SK-N-SH (cell line): ENCODE results near the gene SEMA4D. TPM values are rescaled to one million over a fixed set of nuclear protein-coding genes. Genes with fewer than 3 reads are reported as not detected.

Experiments
- CTCF ChIA-PET: fragments of 300-600, 350-600 bp; formaldehyde crosslinking; extraction: SDS; loops from one replicate; lab custom pipeline; 2021; lab: Yijun Ruan, JAX
- POLR2A ChIA-PET: fragments of 350-600 bp; sonication (Branson Sonifier 250); formaldehyde crosslinking; extraction: SDS; loops from one replicate; lab custom pipeline; 2020; ENCODE audit warnings: antibody characterized with exemption, inconsistent platforms; lab: Yijun Ruan, JAX
- DNase-seq: peaks from one replicate; pipeline ENCODE4 v3.0.0; 2012
- H2AFZ ChIP-seq: fragments of 200-600 bp; sonication (generic); 2 replicates; pipeline ENCODE4 v1.8.1; 2016; ENCODE audit warnings: antibody characterized with exemption, mild to moderate bottlenecking, low read depth
- H3F3A ChIP-seq: fragments of 200-600 bp; sonication (generic); replicated peaks from 2 replicates; pipeline ENCODE3; 2016; ENCODE audit warnings: antibody characterized with exemption, mild to moderate bottlenecking; ENCODE audit not compliant: insufficient read depth
- H3K27ac ChIP-seq, 2 experiments: fragments of 200-500 bp in 1 of 2; fragments of 200-600 bp in 1 of 2; sonication (Bioruptor generic) in 1 of 2; sonication (generic), shearing (Covaris generic) in 1 of 2; 2 replicates each; pipeline versions ENCODE4 v1.5.1 to v1.6.1; 2014 to 2016; ENCODE audit warnings: low read depth in 2 of 2, inconsistent platforms in 1 of 2, low read length in 1 of 2, mild to moderate bottlenecking in 1 of 2, mixed read lengths in 1 of 2
- H3K27me3 ChIP-seq: fragments of 200-600 bp; sonication (generic), shearing (Covaris generic); 2 replicates; pipeline ENCODE4 v1.6.1; 2016; ENCODE audit warnings: mixed run types; ENCODE audit not compliant: insufficient read depth
- H3K36me3 ChIP-seq, 2 experiments: fragments of 200-500 bp in 1 of 2; fragments of 200-600 bp in 1 of 2; sonication (Bioruptor generic) in 1 of 2; sonication (generic) in 1 of 2; replicated peaks in 1 of 2; 2 replicates each; pipeline versions ENCODE3 to v1.5.1; 2014 to 2016; ENCODE audit warnings: low read length in 1 of 2, mild to moderate bottlenecking in 1 of 2; ENCODE audit not compliant: insufficient read depth in 2 of 2, control insufficient read depth in 1 of 2
- H3K4me1 ChIP-seq, 2 experiments: fragments of 200-500 bp in 1 of 2; fragments of 200-600 bp in 1 of 2; sonication (Bioruptor generic) in 1 of 2; sonication (generic), shearing (Covaris generic) in 1 of 2; 2 replicates each; pipeline versions ENCODE4 v1.5.1 to v1.6.1; 2014 to 2016; ENCODE audit warnings: low read depth in 1 of 2, low read length in 1 of 2, mixed run types in 1 of 2; ENCODE audit not compliant: insufficient read depth in 2 of 2, control insufficient read depth in 1 of 2
- H3K4me2 ChIP-seq: fragments of 200-600 bp; sonication (generic), shearing (Covaris generic); 2 replicates; pipeline ENCODE4 v1.6.1; 2017; ENCODE audit warnings: mixed run types
- H3K4me3 ChIP-seq, 2 experiments: fragments of 200-500 bp in 1 of 2; fragments of 200-600 bp in 1 of 2; sonication (Bioruptor generic) in 1 of 2; sonication (generic), shearing (Covaris generic) in 1 of 2; 2 replicates each; pipeline versions ENCODE4 v1.5.1 to v1.8.1; 2014 to 2016; ENCODE audit warnings: low read depth in 2 of 2, inconsistent platforms in 1 of 2, low read length in 1 of 2, mild to moderate bottlenecking in 1 of 2, mixed read lengths in 1 of 2, moderate library complexity in 1 of 2
- H3K79me2 ChIP-seq: fragments of 200-600 bp; sonication (generic); 2 replicates; pipeline ENCODE4 v1.8.1; 2017; ENCODE audit warnings: mild to moderate bottlenecking; ENCODE audit not compliant: insufficient read depth
- H3K9ac ChIP-seq: fragments of 200-600 bp; sonication (generic); 2 replicates; pipeline ENCODE4 v1.6.1; 2017; ENCODE audit warnings: mixed run types
- H3K9me2 ChIP-seq: fragments of 200-600 bp; sonication (generic); 2 replicates; pipeline ENCODE4 v1.6.1; 2017; ENCODE audit warnings: mixed run types
- H3K9me3 ChIP-seq: fragments of 200-600 bp; sonication (generic); 2 replicates; pipeline ENCODE4 v1.6.1; 2017; ENCODE audit warnings: mixed run types, mild to moderate bottlenecking, moderate library complexity
- H4K20me1 ChIP-seq: fragments of 200-600 bp; sonication (generic); 2 replicates; pipeline ENCODE4 v1.6.1; 2017; ENCODE audit warnings: mild to moderate bottlenecking, mixed run types; ENCODE audit not compliant: insufficient read depth
- FOXJ3 ChIP-seq: sonication (generic); formaldehyde crosslinking; IDR thresholded peaks from 2 replicates; pipeline ENCODE4 v1.5.1; 2020; ENCODE audit warnings: mild to moderate bottlenecking, missing genetic modification reagents
- GABPA ChIP-seq: IDR thresholded peaks from 2 replicates; pipeline ENCODE4 v1.4.0; 2012; ENCODE audit warnings: low read depth, mild to moderate bottlenecking
- GATA2 ChIP-seq: sonication (generic); formaldehyde crosslinking; IDR thresholded peaks from 2 replicates; pipeline ENCODE4 v1.5.0; 2020; ENCODE audit warnings: mild to moderate bottlenecking, missing genetic modification reagents
- JUND ChIP-seq: IDR thresholded peaks from 2 replicates; pipeline ENCODE4 v1.4.0; 2012
- NFIC ChIP-seq: IDR thresholded peaks from 2 replicates; pipeline ENCODE4 v1.4.0; 2012; ENCODE audit warnings: borderline replicate concordance
- REST ChIP-seq: IDR thresholded peaks from 2 replicates; pipeline ENCODE4 v1.6.1; 2012; ENCODE audit warnings: mild to moderate bottlenecking, low read depth, low read length, moderate library complexity
- RFX5 ChIP-seq: IDR thresholded peaks from 2 replicates; pipeline ENCODE4 v1.6.1; 2012; ENCODE audit warnings: mild to moderate bottlenecking, improper control_type of control experiment, low read length
- RXRA ChIP-seq: IDR thresholded peaks from 2 replicates; pipeline ENCODE4 v1.4.0; 2012; ENCODE audit warnings: low read depth, mild to moderate bottlenecking, borderline replicate concordance
- SIN3A ChIP-seq: IDR thresholded peaks from 2 replicates; pipeline ENCODE4 v1.6.1; 2012; ENCODE audit warnings: low read depth, mild to moderate bottlenecking, low read length, moderate library complexity, borderline replicate concordance
- TAF1 ChIP-seq: IDR thresholded peaks from 2 replicates; pipeline ENCODE4 v1.6.1; 2012; ENCODE audit warnings: low read depth, mild to moderate bottlenecking, low read length, moderate library complexity, borderline replicate concordance
- TEAD4 ChIP-seq: IDR thresholded peaks from 2 replicates; pipeline ENCODE4 v1.4.0; 2012; ENCODE audit warnings: mild to moderate bottlenecking, borderline replicate concordance; ENCODE audit not compliant: insufficient read depth
- YY1 ChIP-seq: IDR thresholded peaks from 2 replicates; pipeline ENCODE4 v1.4.0; 2012; ENCODE audit warnings: low read depth, mild to moderate bottlenecking
- WGBS: methylation state at CpG from one replicate; pipeline ENCODE4 v1.1.6; 2017; ENCODE audit warnings: low lambda C conversion rate; 5-methylcytosine and 5-hydroxymethylcytosine counted together
- polyA plus RNA-seq, 3 experiments: library from polyadenylated mRNA; depleted of rRNA; stranded (reverse); fragments of >200 nt; gene quantifications; 2 replicates each; pipeline ENCODE4 v1.2.3, GENCODE V29; 2012
- TF ChIP-seq, protein P1 (sequence below): fragments of 200-600 bp; sonication (generic); IDR thresholded peaks from 2 replicates; pipeline ENCODE4 v1.6.1; 2017; ENCODE audit warnings: antibody characterized with exemption, mild to moderate bottlenecking, moderate library complexity
- TF ChIP-seq, protein P2 (sequence below): IDR thresholded peaks from 2 replicates; pipeline ENCODE4 v1.4.0; 2012; ENCODE audit warnings: low read depth, borderline replicate concordance
- TF ChIP-seq, protein P3 (sequence below): fragments of 150-350 bp; IDR thresholded peaks from 2 replicates; pipeline ENCODE4 v1.6.1; 2017; ENCODE audit warnings: antibody characterized with exemption, low read length, low read depth, borderline replicate concordance

Gene SEMA4D
- polyA plus RNA-seq, 1 of the 3 experiments (the other 2 are of a cell fraction): 4.8 TPM

DNA sequence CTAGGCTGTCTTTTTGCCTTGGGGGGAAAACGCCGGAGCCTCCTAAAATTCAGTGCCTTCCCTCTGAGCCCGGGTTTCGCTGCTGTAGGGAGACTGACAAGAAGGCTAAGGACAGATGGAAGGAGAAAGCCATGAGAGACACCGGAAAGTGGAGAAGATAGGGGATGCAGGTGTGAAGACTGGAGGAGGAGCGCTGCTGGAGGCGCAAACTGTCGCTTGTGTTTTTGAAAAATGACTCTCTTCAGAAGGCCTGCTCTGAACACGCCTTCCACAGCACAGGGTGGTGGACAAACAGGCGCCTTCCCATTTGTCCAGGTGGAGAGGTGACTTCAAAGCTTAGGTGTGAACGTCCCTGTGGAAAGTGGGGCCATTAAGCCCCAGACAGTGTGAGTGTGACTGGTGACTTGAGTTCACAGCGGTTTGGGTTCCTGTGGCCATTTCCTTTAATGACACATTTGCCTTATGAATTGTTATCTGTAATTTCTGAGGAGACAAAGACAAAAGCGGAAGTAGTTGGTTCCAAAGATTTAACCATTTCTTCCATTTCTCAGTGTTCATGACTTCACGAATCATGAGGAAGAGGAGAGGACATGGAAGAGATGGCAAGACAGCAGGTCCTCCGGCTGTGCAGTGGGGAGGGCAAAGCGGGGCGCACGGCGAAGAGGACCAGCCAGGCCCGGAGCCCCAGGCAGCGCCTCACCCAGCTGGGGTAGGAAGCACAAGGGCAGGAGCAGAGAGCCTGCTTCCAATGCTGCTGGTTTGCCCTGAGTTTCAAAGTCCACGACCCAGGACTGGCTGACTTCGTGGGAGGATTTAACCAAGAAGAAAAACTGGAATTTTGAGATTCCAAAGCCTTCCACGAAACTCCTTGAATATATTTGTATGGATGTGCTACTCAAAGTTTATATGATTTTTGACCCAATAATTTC, 27.8 kb upstream of the SEMA4D start:
- Histone ChIP-seq H3K79me2 (no peaks in the 10 kb centered on the region), H3K4me1 (no peaks in the 10 kb centered on the region), H3K9ac (no peak overlapping the region), H3K36me3 (no peaks in the 10 kb centered on the region), H3F3A (no peaks in the 10 kb centered on the region), H4K20me1 (no peaks in the 10 kb centered on the region), H3K4me2 (no peak overlapping the region), H3K4me3 (no peak overlapping the region), H3K27ac (no peak overlapping the region), H3K9me2 (no peaks in the 10 kb centered on the region)
- no peak for DNase-seq
- WGBS: 77% methylated on average over 24 of the region's 24 CpGs
- TF ChIP-seq RXRA (no peak), FOXJ3 (CRISPR knock-in tag) (no peak), GABPA (no peak)
- TF ChIP-seq, protein P1, sequence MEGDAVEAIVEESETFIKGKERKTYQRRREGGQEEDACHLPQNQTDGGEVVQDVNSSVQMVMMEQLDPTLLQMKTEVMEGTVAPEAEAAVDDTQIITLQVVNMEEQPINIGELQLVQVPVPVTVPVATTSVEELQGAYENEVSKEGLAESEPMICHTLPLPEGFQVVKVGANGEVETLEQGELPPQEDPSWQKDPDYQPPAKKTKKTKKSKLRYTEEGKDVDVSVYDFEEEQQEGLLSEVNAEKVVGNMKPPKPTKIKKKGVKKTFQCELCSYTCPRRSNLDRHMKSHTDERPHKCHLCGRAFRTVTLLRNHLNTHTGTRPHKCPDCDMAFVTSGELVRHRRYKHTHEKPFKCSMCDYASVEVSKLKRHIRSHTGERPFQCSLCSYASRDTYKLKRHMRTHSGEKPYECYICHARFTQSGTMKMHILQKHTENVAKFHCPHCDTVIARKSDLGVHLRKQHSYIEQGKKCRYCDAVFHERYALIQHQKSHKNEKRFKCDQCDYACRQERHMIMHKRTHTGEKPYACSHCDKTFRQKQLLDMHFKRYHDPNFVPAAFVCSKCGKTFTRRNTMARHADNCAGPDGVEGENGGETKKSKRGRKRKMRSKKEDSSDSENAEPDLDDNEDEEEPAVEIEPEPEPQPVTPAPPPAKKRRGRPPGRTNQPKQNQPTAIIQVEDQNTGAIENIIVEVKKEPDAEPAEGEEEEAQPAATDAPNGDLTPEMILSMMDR: no peak
- TF ChIP-seq, all 33 proteins: peak for 0
- CTCF ChIA-PET: interaction anchor here (1.0 to 1.3 kb wide), 2 partner anchors 23 to 207 kb away, joined by 3 read pairs; partner anchors contain the start of gene SECISBP2
- Histone ChIP-seq H2AFZ (no peak overlapping the region), H3K27me3 (no peaks in the 10 kb centered on the region), H3K9me3 (no peaks in the 10 kb centered on the region)
- POLR2A ChIA-PET: no interaction called here

DNA sequence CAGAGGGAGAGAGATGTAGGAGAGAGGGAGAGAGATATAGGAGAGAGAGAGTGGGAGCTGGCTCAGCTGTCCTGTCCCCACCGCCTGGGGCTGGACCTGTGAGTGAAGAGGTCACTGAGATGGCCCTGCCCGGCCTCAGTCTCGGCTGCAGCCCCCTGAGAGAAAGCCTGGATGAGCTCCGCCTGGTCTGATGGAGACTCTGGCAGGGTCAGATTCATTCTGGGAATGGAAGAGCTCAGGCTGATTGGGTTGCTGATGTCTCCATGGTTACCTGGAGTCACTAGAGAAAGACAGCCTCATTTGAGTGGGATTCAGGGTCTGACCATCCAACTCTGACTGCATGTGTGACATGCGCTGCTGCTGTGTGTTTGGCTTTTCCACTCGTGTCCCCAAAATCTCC, 27.1 kb upstream of the SEMA4D start:
- DNase-seq: peak; percentile 44
- ChIA-PET POLR2A (no interaction called here), CTCF (interaction anchor here (1.0 to 1.3 kb wide), 2 partner anchors 24 to 206 kb away, joined by 3 read pairs; partner anchors contain the start of gene SECISBP2)
- no peak overlapping the region for H3K9ac ChIP-seq
- no peaks in the 10 kb centered on the region for H3K9me2 ChIP-seq
- no peak overlapping the region for H3K27ac ChIP-seq
- H3K79me2 ChIP-seq: no peaks in the 10 kb centered on the region
- H3K4me1 ChIP-seq: no peaks in the 10 kb centered on the region
- no peaks in the 10 kb centered on the region for H3K36me3 ChIP-seq
- 70% methylated on average over 6 of the region's 6 CpGs for WGBS
- H3K4me3 ChIP-seq: no peak overlapping the region
- H2AFZ ChIP-seq: no peak overlapping the region
- no peaks in the 10 kb centered on the region for H3K27me3 ChIP-seq
- H4K20me1 ChIP-seq: no peaks in the 10 kb centered on the region
- no peak overlapping the region for H3K4me2 ChIP-seq
- H3F3A ChIP-seq: no peaks in the 10 kb centered on the region
- H3K9me3 ChIP-seq: no peaks in the 10 kb centered on the region
- TF ChIP-seq, protein P2, sequence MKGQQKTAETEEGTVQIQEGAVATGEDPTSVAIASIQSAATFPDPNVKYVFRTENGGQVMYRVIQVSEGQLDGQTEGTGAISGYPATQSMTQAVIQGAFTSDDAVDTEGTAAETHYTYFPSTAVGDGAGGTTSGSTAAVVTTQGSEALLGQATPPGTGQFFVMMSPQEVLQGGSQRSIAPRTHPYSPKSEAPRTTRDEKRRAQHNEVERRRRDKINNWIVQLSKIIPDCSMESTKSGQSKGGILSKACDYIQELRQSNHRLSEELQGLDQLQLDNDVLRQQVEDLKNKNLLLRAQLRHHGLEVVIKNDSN: no peak
- TF ChIP-seq RFX5 (no peak), GABPA (no peak), JUND (no peak), TEAD4 (no peak), GATA2 (CRISPR knock-in tag) (no peak), YY1 (no peak), REST (no peak), RXRA (no peak), SIN3A (no peak), NFIC (no peak), TAF1 (no peak)
- TF ChIP-seq, protein P3, sequence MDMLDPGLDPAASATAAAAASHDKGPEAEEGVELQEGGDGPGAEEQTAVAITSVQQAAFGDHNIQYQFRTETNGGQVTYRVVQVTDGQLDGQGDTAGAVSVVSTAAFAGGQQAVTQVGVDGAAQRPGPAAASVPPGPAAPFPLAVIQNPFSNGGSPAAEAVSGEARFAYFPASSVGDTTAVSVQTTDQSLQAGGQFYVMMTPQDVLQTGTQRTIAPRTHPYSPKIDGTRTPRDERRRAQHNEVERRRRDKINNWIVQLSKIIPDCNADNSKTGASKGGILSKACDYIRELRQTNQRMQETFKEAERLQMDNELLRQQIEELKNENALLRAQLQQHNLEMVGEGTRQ: no peak
- TF ChIP-seq, protein P1: no peak
